Measurements from ENCODE around the gene ITM2C. TPM values are rescaled to one million over a fixed set of nuclear protein-coding genes. Genes with fewer than 3 reads are reported as not detected.

ITM2C gene
- total and polyA plus RNA-seq, 2 of the 13 experiments (the other 11 are each of a cell fraction or from before 2014, with no cell fraction given), result 70.5 to 270 TPM

- TF ChIP-seq ARID4A (CRISPR knock-in tag; IDR thresholded peaks at IDR 0.05; ENCODE audit: borderline replicate concordance) (peak; percentile 34; the same call in 1 of the 2 replicates), SP2 (CRISPR knock-in tag; IDR thresholded peaks at IDR 0.05) (no peak), ZNF777 (CRISPR knock-in tag; IDR thresholded peaks at IDR 0.05) (peak; percentile 93), ZMAT5 (CRISPR knock-in tag; IDR thresholded peaks at IDR 0.05; ENCODE audit: borderline replicate concordance, low read depth) (no peak), TARDBP (CRISPR knock-in tag; IDR thresholded peaks at IDR 0.05) (no peak), ZSCAN21 (CRISPR knock-in tag; IDR thresholded peaks at IDR 0.05; ENCODE audit: borderline replicate concordance) (no peak), SMYD3 (CRISPR knock-in tag; IDR thresholded peaks at IDR 0.05) (no peak), SRSF1 (optimal IDR thresholded peaks at IDR 0.05; ENCODE audit: low read depth, low read length) (no peak), GFI1 (CRISPR knock-in tag; IDR thresholded peaks at IDR 0.05; ENCODE audit: borderline replicate concordance) (no peak), FOSL1 (CRISPR knock-in tag; IDR thresholded peaks at IDR 0.05; ENCODE audit: borderline replicate concordance) (no peak), ZNF546 (CRISPR knock-in tag; conservative IDR thresholded peaks at IDR 0.05) (no peak), ZNF687 (CRISPR knock-in tag; IDR thresholded peaks at IDR 0.05) (peak; percentile 50; the same call in 1 of the 2 replicates), ARHGAP35 (CRISPR knock-in tag; IDR thresholded peaks at IDR 0.05; ENCODE audit: borderline replicate concordance) (0 out of 2 replicates have a peak, but pooled peaks have one; percentile 52), ZFX (CRISPR knock-in tag; IDR thresholded peaks at IDR 0.05; ENCODE audit: low read depth) (0 out of 2 replicates have a peak, but pooled peaks have one; percentile 34), GZF1 (CRISPR knock-in tag; IDR thresholded peaks at IDR 0.05) (no peak), ZNF101 (CRISPR knock-in tag; IDR thresholded peaks at IDR 0.05; ENCODE audit: borderline replicate concordance, low read depth) (no peak), GATA4 (IDR thresholded peaks at IDR 0.05; ENCODE audit: borderline replicate concordance, low read depth) (no peak), EHMT2 (IDR thresholded peaks at IDR 0.05; ENCODE audit: borderline replicate concordance, low read depth, low read length) (no peak), CREM (IDR thresholded peaks at IDR 0.05) (no peak), CREM (CRISPR knock-in tag; IDR thresholded peaks at IDR 0.05) (no peak)
These were observed 1.3 kb downstream of the ITM2C start (continued) for GRCh38 chr2:230865766-230866755.
